HCT116 (cell line): ENCODE data around the gene SYT3. TPM values are rescaled to one million over a fixed set of nuclear protein-coding genes. Genes with fewer than 3 reads are reported as not detected.

Source experiments
- ATAC-seq: fragments of 200-7000 bp; cut with Tn5 transposase; 2 replicates; pipeline ENCODE4 v1.9.1; 2020; ENCODE audit warnings: mild to moderate bottlenecking, moderate library complexity
- BruUV-seq: library from RNA; stranded (reverse); fragments of 400-500 nt; replicated peaks from 2 replicates; lab custom pipeline; 2021; lab: Mats Ljungman, UMichigan
- CTCF ChIA-PET: fragments of 300-600 bp; sonication (Branson Sonifier 250); formaldehyde crosslinking; loops from one replicate; lab custom pipeline; 2021; ENCODE audit warnings: antibody characterized with exemption; lab: Charles Lee
- POLR2A ChIA-PET: fragments of 300-600, 350-600 bp; sonication (Branson Sonifier 250); formaldehyde crosslinking; loops from one replicate; lab custom pipeline; 2021; ENCODE audit warnings: antibody characterized with exemption; lab: Charles Lee
- RAD21 ChIA-PET, 2 experiments: fragments of 300-600 bp; sonication (Branson Sonifier 250); formaldehyde crosslinking; loops; one replicate each; lab custom pipeline; 2023; ENCODE audit warnings: low total read pairs in 2 of 2; ENCODE audit not compliant: uncharacterized antibody in 2 of 2, unreplicated experiment in 2 of 2, low non-redundant PET in 1 of 2; lab: Charles Lee
- DNase-seq: peaks from one replicate; pipeline ENCODE4 v3.0.0-alpha.2; 2010; ENCODE audit warnings: low read depth, low spot score
- H2AFZ ChIP-seq: fragments of 200-600 bp; shearing (Covaris generic), sonication (generic); 2 replicates; pipeline ENCODE4 v1.6.1; 2017; ENCODE audit warnings: low read depth, mixed run types, mixed read lengths, antibody characterized with exemption, low read length; ENCODE audit not compliant: poor library complexity, severe bottlenecking
- H3K27ac ChIP-seq: 2 replicates; pipeline ENCODE4 v1.5.1; 2012; ENCODE audit warnings: low read depth, low read length
- H3K27me3 ChIP-seq: fragments of 200-600 bp; sonication (generic); 2 replicates; pipeline ENCODE4 v1.6.1; 2016; ENCODE audit warnings: mixed run types, low read length, mixed read lengths; ENCODE audit not compliant: insufficient read depth
- H3K36me3 ChIP-seq, 2 experiments: fragments of 200-500 bp in 1 of 2; fragments of 200-600 bp in 1 of 2; sonication (Bioruptor generic) in 1 of 2; sonication (generic) in 1 of 2; 2 replicates each; pipeline versions ENCODE4 v1.5.1 to v1.6.1; 2014 to 2016; ENCODE audit warnings: low read length in 2 of 2, inconsistent platforms in 1 of 2, mixed read lengths in 1 of 2, mixed run types in 1 of 2; ENCODE audit not compliant: insufficient read depth in 2 of 2, control insufficient read depth in 1 of 2
- H3K4me1 ChIP-seq, 2 experiments: fragments of 200-600 bp in 1 of 2; sonication (generic) in 1 of 2; 2 replicates each; pipeline versions ENCODE4 v1.5.1 to v1.6.1; 2012 to 2017; ENCODE audit warnings: low read length in 2 of 2, inconsistent platforms in 1 of 2, mild to moderate bottlenecking in 1 of 2, mixed read lengths in 1 of 2, mixed run types in 1 of 2, moderate library complexity in 1 of 2; ENCODE audit not compliant: insufficient read depth in 2 of 2, control insufficient read depth in 1 of 2
- H3K4me2 ChIP-seq: fragments of 200-600 bp; sonication (generic); 2 replicates; pipeline ENCODE4 v1.6.1; 2017; ENCODE audit warnings: mixed run types, low read length, mixed read lengths
- H3K4me3 ChIP-seq, 2 experiments: fragments of 200-600 bp in 1 of 2; sonication (generic) in 1 of 2; replicated peaks in 1 of 2; 2 replicates each; pipeline ENCODE4 v1.5.1; 2011 to 2016; ENCODE audit warnings: low read length in 2 of 2, control low read depth in 1 of 2, low read depth in 1 of 2, mild to moderate bottlenecking in 1 of 2, mixed read lengths in 1 of 2, mixed run types in 1 of 2
- H3K79me2 ChIP-seq: fragments of 200-600 bp; sonication (generic); 2 replicates; pipeline ENCODE4 v1.6.1; 2017; ENCODE audit warnings: mild to moderate bottlenecking, mixed run types, low read length, moderate library complexity, mixed read lengths; ENCODE audit not compliant: insufficient read depth
- H3K9ac ChIP-seq: fragments of 200-600 bp; sonication (generic); 2 replicates; pipeline ENCODE4 v1.6.1; 2016; ENCODE audit warnings: low read length, mixed read lengths
- H3K9me2 ChIP-seq: fragments of 200-600 bp; sonication (generic), shearing (Covaris generic); 2 replicates; pipeline ENCODE4 v1.6.1; 2017; ENCODE audit warnings: mixed run types, mild to moderate bottlenecking, moderate library complexity; ENCODE audit not compliant: insufficient read depth
- H3K9me3 ChIP-seq, 2 experiments: fragments of 200-500 bp in 1 of 2; fragments of 200-600 bp in 1 of 2; sonication (Bioruptor generic) in 1 of 2; sonication (generic) in 1 of 2; 2 replicates each; pipeline ENCODE4 v1.6.1; 2014 to 2017; ENCODE audit warnings: low read length in 2 of 2, mixed read lengths in 2 of 2, inconsistent platforms in 1 of 2, low read depth in 1 of 2, mild to moderate bottlenecking in 1 of 2, mixed run types in 1 of 2, moderate library complexity in 1 of 2; ENCODE audit not compliant: control insufficient read depth in 1 of 2, insufficient read depth in 1 of 2
- H4K20me1 ChIP-seq: fragments of 200-600 bp; sonication (generic), shearing (Covaris generic); 2 replicates; pipeline ENCODE4 v1.6.1; 2017; ENCODE audit warnings: mixed run types, mild to moderate bottlenecking, moderate library complexity; ENCODE audit not compliant: insufficient read depth
- CBX3 ChIP-seq: IDR thresholded peaks from 2 replicates; pipeline ENCODE4 v1.6.1; 2012; ENCODE audit warnings: low read depth
- CEBPB ChIP-seq: IDR thresholded peaks from 2 replicates; pipeline ENCODE4 v1.6.1; 2012; ENCODE audit warnings: low read depth
- EGR1 ChIP-seq: IDR thresholded peaks from 2 replicates; pipeline ENCODE4 v1.6.1; 2012; ENCODE audit warnings: low read depth
- ELF1 ChIP-seq: IDR thresholded peaks from 2 replicates; pipeline ENCODE4 v1.6.1; 2012; ENCODE audit warnings: low read depth, borderline replicate concordance
- EZH2 ChIP-seq: fragments of 200-600 bp; sonication (generic); IDR thresholded peaks from 2 replicates; pipeline ENCODE4 v1.6.1; 2017; ENCODE audit warnings: antibody characterized with exemption, mixed run types
- JUND ChIP-seq: IDR thresholded peaks from 2 replicates; pipeline ENCODE4 v1.6.1; 2012
- POLR2A ChIP-seq: IDR thresholded peaks from 2 replicates; pipeline ENCODE4 v1.7.0; 2011; ENCODE audit warnings: borderline replicate concordance; ENCODE audit not compliant: insufficient read depth, insufficient read length; ENCODE audit errors: extremely low read depth
- POLR2AphosphoS5 ChIP-seq: IDR thresholded peaks from 2 replicates; pipeline ENCODE4 v1.6.1; 2011; ENCODE audit warnings: mild to moderate bottlenecking, low read depth, low read length, moderate library complexity
- RAD21 ChIP-seq: IDR thresholded peaks from 2 replicates; pipeline ENCODE4 v1.6.1; 2012; ENCODE audit warnings: low read depth, mild to moderate bottlenecking
- SIN3A ChIP-seq: IDR thresholded peaks from 2 replicates; pipeline ENCODE4 v1.6.1; 2012; ENCODE audit warnings: low read depth
- SP1 ChIP-seq: IDR thresholded peaks from 2 replicates; pipeline ENCODE4 v1.6.1; 2012; ENCODE audit warnings: low read depth
- TCF7L2 ChIP-seq: IDR thresholded peaks from 2 replicates; pipeline ENCODE4 v1.7.0; 2011; ENCODE audit warnings: borderline replicate concordance, inconsistent platforms; ENCODE audit not compliant: insufficient read depth, insufficient read length; ENCODE audit errors: extremely low read depth
- YY1 ChIP-seq: IDR thresholded peaks from 2 replicates; pipeline ENCODE4 v1.6.1; 2011; ENCODE audit warnings: low read length, low read depth, moderate library complexity, mild to moderate bottlenecking; ENCODE audit not compliant: insufficient replicate concordance; ENCODE audit errors: extremely low read depth
- ZFX ChIP-seq: fragments of 450-650 bp; IDR thresholded peaks from 2 replicates; pipeline ENCODE4 v1.6.1; 2017
- intact Hi-C: fragments of 100-400 bp; cut with micrococcal nuclease; formaldehyde crosslinking; loops from 2 replicates; pipeline ENCODE4 v1.10.0; 2022
- total RNA-seq: library from RNA; stranded (reverse); gene quantifications from one replicate; pipeline ENCODE4 v1.2.1, GENCODE V29; 2021; ENCODE audit not compliant: unreplicated experiment
- TF ChIP-seq, protein P1 (sequence below): IDR thresholded peaks from 2 replicates; pipeline ENCODE4 v1.6.1; 2012; ENCODE audit warnings: low read depth
- TF ChIP-seq, protein P2 (sequence below): IDR thresholded peaks from 2 replicates; pipeline ENCODE4 v1.6.1; 2012
- TF ChIP-seq, protein P3 (sequence below): IDR thresholded peaks from 2 replicates; pipeline ENCODE4 v1.6.1; 2012

The SYT3 gene
- total RNA-seq, 1 experiment from 2014 or later = 4.6 TPM

DNA sequence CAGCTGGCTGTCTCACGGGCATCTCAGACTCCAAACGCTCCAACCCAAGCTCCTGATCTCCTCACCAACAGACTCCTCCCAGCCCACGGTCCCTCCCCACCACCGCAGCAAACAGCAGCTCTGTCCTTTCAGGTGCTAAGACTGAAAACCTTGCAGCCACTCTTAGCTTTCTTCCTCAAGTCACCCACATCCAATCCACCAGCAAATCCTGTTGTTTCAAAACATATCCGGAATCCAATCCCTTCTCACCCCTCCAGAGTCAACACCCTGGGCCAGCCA, 30.4 kb upstream of the SYT3 start:
- TF ChIP-seq CBX3 (no peak), JUND (no peak), ELF1 (no peak), SIN3A (no peak), EGR1 (no peak), TCF7L2 (no peak), POLR2A (no peak), YY1 (no peak), SP1 (no peak), POLR2AphosphoS5 (no peak), RAD21 (no peak), CEBPB (no peak), EZH2 (no peak), ZFX (no peak)
- TF ChIP-seq, protein P1, sequence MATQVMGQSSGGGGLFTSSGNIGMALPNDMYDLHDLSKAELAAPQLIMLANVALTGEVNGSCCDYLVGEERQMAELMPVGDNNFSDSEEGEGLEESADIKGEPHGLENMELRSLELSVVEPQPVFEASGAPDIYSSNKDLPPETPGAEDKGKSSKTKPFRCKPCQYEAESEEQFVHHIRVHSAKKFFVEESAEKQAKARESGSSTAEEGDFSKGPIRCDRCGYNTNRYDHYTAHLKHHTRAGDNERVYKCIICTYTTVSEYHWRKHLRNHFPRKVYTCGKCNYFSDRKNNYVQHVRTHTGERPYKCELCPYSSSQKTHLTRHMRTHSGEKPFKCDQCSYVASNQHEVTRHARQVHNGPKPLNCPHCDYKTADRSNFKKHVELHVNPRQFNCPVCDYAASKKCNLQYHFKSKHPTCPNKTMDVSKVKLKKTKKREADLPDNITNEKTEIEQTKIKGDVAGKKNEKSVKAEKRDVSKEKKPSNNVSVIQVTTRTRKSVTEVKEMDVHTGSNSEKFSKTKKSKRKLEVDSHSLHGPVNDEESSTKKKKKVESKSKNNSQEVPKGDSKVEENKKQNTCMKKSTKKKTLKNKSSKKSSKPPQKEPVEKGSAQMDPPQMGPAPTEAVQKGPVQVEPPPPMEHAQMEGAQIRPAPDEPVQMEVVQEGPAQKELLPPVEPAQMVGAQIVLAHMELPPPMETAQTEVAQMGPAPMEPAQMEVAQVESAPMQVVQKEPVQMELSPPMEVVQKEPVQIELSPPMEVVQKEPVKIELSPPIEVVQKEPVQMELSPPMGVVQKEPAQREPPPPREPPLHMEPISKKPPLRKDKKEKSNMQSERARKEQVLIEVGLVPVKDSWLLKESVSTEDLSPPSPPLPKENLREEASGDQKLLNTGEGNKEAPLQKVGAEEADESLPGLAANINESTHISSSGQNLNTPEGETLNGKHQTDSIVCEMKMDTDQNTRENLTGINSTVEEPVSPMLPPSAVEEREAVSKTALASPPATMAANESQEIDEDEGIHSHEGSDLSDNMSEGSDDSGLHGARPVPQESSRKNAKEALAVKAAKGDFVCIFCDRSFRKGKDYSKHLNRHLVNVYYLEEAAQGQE = no peak
- TF ChIP-seq, protein P2, sequence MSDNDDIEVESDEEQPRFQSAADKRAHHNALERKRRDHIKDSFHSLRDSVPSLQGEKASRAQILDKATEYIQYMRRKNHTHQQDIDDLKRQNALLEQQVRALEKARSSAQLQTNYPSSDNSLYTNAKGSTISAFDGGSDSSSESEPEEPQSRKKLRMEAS = no peak
- TF ChIP-seq, protein P3, sequence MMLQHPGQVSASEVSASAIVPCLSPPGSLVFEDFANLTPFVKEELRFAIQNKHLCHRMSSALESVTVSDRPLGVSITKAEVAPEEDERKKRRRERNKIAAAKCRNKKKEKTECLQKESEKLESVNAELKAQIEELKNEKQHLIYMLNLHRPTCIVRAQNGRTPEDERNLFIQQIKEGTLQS = no peak
- TF ChIP-seq, all 23 proteins: peak for 0
- peaks cover 0 to 9% of the 10 kb centered on the region in 2 experiments; a peak in 1 of 4 replicates for H3K4me1 ChIP-seq
- no peaks in the 10 kb centered on the region for H3K36me3 ChIP-seq
- no peak overlapping the region for H3K27ac ChIP-seq
- BruUV-seq = no TSS peak
- no peaks in the 10 kb centered on the region for H3K9me2 ChIP-seq
- H3K4me2 ChIP-seq = no peak overlapping the region
- no peak overlapping the region for H3K4me3 ChIP-seq
- RAD21 ChIA-PET = no interaction called here
- POLR2A ChIA-PET = interaction anchor here (0.6 kb wide), 1 partner anchor 134 kb away, joined by 3 read pairs; no protein-coding TSS in a partner anchor
- intact Hi-C loops = no loop called here
- no peaks in the 10 kb centered on the region for H3K79me2 ChIP-seq
- H2AFZ ChIP-seq = no peak overlapping the region
- no peak overlapping the region for H3K9ac ChIP-seq
- no peak for DNase-seq
- CTCF ChIA-PET = interaction anchor here (0.7 to 1.7 kb wide), 9 partner anchors 9 to 332 kb away, joined by 3 to 13 read pairs (median 4); no protein-coding TSS in a partner anchor
- no peak for ATAC-seq
- H3K9me3 ChIP-seq = no peaks in the 10 kb centered on the region
- H4K20me1 ChIP-seq = no peaks in the 10 kb centered on the region
- no peaks in the 10 kb centered on the region for H3K27me3 ChIP-seq
